Natural killer cell (primary cell): Measurements from ENCODE around the gene HES1. TPM values are rescaled to one million over a fixed set of nuclear protein-coding genes. Genes with fewer than 3 reads are reported as not detected.

Experiments used
- ATAC-seq, 3 donors: fragments of 150-1000 bp in 2 of 3; fragments of 200-7000 bp in 1 of 3; cut with Tn5 transposase; 1 replicate in 1 of 3; 2 replicates in 2 of 3; pipeline ENCODE4 v1.10.0; 2021; ENCODE audit warnings: mild to moderate bottlenecking in 2 of 3, moderate library complexity in 2 of 3
- DNase-seq, 2 donors: peaks; one replicate each; pipeline versions ENCODE4 v3.0.0 to v3.0.0-alpha.2; 2013 to 2021; ENCODE audit warnings: mixed read lengths in 1 of 2
- H3K27ac ChIP-seq: one replicate; pipeline ENCODE4 v1.5.1; 2013; ENCODE audit warnings: mild to moderate bottlenecking, low read length
- H3K27me3 ChIP-seq: one replicate; pipeline ENCODE4 v1.6.1; 2013; ENCODE audit warnings: low read length; ENCODE audit not compliant: control insufficient read depth, insufficient read depth
- H3K36me3 ChIP-seq: one replicate; pipeline ENCODE4 v1.6.1; 2013; ENCODE audit warnings: low read length; ENCODE audit not compliant: control insufficient read depth, insufficient read depth
- H3K4me1 ChIP-seq: one replicate; pipeline ENCODE4 v1.6.1; 2013; ENCODE audit warnings: low read length; ENCODE audit not compliant: control insufficient read depth, insufficient read depth
- H3K4me3 ChIP-seq: one replicate; pipeline ENCODE4 v1.5.1; 2013; ENCODE audit warnings: low read length
- H3K9me3 ChIP-seq: one replicate; pipeline ENCODE4 v1.6.1; 2013; ENCODE audit warnings: low read length; ENCODE audit not compliant: control insufficient read depth, insufficient read depth
- H3K27ac Mint-ChIP-seq, 2 donors: one replicate each; pipeline ENCODE4 v1.8.0; 2022; ENCODE audit warnings: mild to moderate bottlenecking in 2 of 2, mixed read lengths in 2 of 2, moderate library complexity in 1 of 2
- H3K27me3 Mint-ChIP-seq, 2 donors: one replicate each; pipeline ENCODE4 v1.8.0; 2022; ENCODE audit warnings: low read depth in 2 of 2, mixed read lengths in 2 of 2
- H3K36me3 Mint-ChIP-seq: one replicate; pipeline ENCODE4 v1.8.0; 2022; ENCODE audit warnings: mixed read lengths
- H3K4me1 Mint-ChIP-seq, 2 donors: one replicate each; pipeline ENCODE4 v1.8.0; 2022; ENCODE audit warnings: mixed read lengths in 2 of 2
- H3K4me3 Mint-ChIP-seq: one replicate; pipeline ENCODE4 v1.8.0; 2022; ENCODE audit warnings: mild to moderate bottlenecking, moderate library complexity, mixed read lengths
- H3K9me3 Mint-ChIP-seq, 2 donors: one replicate each; pipeline ENCODE4 v1.8.0; 2022; ENCODE audit warnings: mixed read lengths in 2 of 2
- CTCF ChIP-seq: fragments of 200-600 bp; IDR thresholded peaks from one replicate; pipeline ENCODE4 v1.8.0; 2022; ENCODE audit warnings: antibody characterized with exemption
- WGBS: methylation state at CpG from one replicate; pipeline ENCODE4 v1.1.7; 2013; ENCODE audit warnings: missing lambda C conversion rate; ENCODE audit not compliant: insufficient coverage; 5-methylcytosine and 5-hydroxymethylcytosine counted together
- intact Hi-C: fragments of 100-400 bp; cut with micrococcal nuclease; formaldehyde crosslinking; loops from one replicate; pipeline ENCODE4 v1.14.2; 2022
- total RNA-seq, 4 donors: library from RNA; stranded (reverse); fragments of 120-200 nt in 1 of 4; gene quantifications; one replicate each; pipeline versions ENCODE4 v1.2.3 to v1.2.4, GENCODE V29; 2013 to 2022

The HES1 gene
- total RNA-seq, 3 donors from 2014 or later (not counting 1 experiment from before 2014, with no cell fraction given), result 1.5 to 4.4 (median 2.2) TPM

- no peak overlapping the region for H3K27ac Mint-ChIP-seq
- DNase-seq (no peak), ATAC-seq (no peak)
- H3K27me3 Mint-ChIP-seq, result peaks cover 42 to 75% of the 10 kb centered on the region in 2 donors
- Histone ChIP-seq H3K36me3 (no peaks in the 10 kb centered on the region), H3K4me1 (no peaks in the 10 kb centered on the region), H3K27me3 (peaks cover 6% of the 10 kb centered on the region), H3K27ac (no peak overlapping the region), H3K9me3 (no peaks in the 10 kb centered on the region), H3K4me3 (no peak overlapping the region)
- no peaks in the 10 kb centered on the region for H3K9me3 Mint-ChIP-seq
- TF ChIP-seq CTCF, result no peak
- 90% methylated on average over 4 of the region's 5 CpGs for WGBS
- no peaks in the 10 kb centered on the region for H3K4me1 Mint-ChIP-seq
- intact Hi-C loops, result no loop called here
- H3K4me3 Mint-ChIP-seq, result no peak overlapping the region
- no peaks in the 10 kb centered on the region for H3K36me3 Mint-ChIP-seq
Observed at GRCh38 chr3:194164861-194165260, 28.9 kb downstream of the HES1 start.

- Histone ChIP-seq H3K4me1 (no peaks in the 10 kb centered on the region), H3K9me3 (no peaks in the 10 kb centered on the region), H3K4me3 (no peak overlapping the region), H3K27ac (no peak overlapping the region), H3K36me3 (no peaks in the 10 kb centered on the region), H3K27me3 (peaks cover 6% of the 10 kb centered on the region)
- Mint-ChIP-seq H3K4me1 (no peaks in the 10 kb centered on the region), H3K27me3 (peaks cover 42 to 75% of the 10 kb centered on the region in 2 donors), H3K27ac (no peak overlapping the region), H3K9me3 (no peaks in the 10 kb centered on the region), H3K36me3 (no peaks in the 10 kb centered on the region), H3K4me3 (no peak overlapping the region)
- TF ChIP-seq CTCF, result no peak
- no peak for ATAC-seq
- 100% methylated on average over 4 of the region's 7 CpGs for WGBS
- no peak for DNase-seq
- intact Hi-C loops, result no loop called here
Observed at GRCh38 chr3:194165271-194166018, 29.5 kb downstream of the HES1 start.

- DNase-seq, result no peak
- H3K9me3 ChIP-seq, result no peaks in the 10 kb centered on the region
- H3K4me1 ChIP-seq, result no peaks in the 10 kb centered on the region
- no peak overlapping the region for H3K27ac ChIP-seq
- intact Hi-C loops, result no loop called here
- no peak overlapping the region for H3K4me3 ChIP-seq
- H3K27me3 ChIP-seq, result peaks cover 6% of the 10 kb centered on the region
- 93% methylated on average over 11 of the region's 16 CpGs for WGBS
- ATAC-seq, result no peak
- Mint-ChIP-seq H3K27me3 (peaks cover 31 to 65% of the 10 kb centered on the region in 2 donors), H3K9me3 (no peaks in the 10 kb centered on the region), H3K4me3 (no peak overlapping the region), H3K4me1 (no peaks in the 10 kb centered on the region), H3K27ac (no peak overlapping the region), H3K36me3 (no peaks in the 10 kb centered on the region)
- H3K36me3 ChIP-seq, result no peaks in the 10 kb centered on the region
- TF ChIP-seq CTCF, result no peak
Observed at GRCh38 chr3:194166682-194167479, 30.9 kb downstream of the HES1 start.
